ENCODE data around the gene TRPC6.

TRPC6 gene

DNA sequence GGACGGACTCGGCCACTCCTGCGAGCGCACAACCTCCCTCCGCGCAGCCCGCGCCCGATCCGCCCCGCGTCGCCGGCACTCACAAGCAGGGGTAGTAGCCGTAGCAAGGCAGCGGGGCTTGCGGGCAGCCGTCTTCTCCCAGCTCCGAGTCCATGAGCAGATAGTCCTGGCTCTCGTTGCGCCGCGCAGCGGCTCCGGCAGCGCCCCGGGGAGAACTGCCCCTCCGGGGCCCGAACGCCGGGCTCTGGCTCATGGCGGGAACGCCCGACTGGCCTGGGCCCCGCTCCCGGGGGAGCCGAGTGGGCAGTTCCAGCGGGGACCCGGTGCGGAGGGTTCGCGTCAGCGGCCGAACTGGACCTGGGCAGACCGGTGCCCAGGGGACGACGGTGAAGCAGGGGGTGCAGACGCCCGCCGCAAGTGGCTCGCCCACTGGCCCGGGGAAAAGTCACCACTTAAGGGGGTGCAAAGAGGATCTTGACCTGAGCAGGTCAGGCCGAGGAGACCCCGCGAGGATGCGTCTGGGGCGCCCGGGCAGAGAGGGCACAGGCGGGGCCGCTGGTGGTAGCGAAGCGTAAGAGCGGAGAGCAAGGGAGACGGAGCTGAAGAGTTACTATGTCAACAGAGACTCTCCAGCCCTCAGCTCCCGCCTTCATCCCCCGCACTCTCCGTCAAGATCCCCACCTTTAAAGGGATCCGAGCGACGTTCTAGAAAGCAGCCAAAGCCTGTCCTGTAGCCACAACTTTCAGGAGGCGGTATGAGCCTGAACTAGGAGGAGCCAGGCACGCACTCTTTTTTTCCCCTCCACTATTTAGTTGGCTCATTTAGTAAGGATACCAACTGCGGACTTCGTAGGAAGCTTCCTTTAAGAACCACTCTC lies at the start of gene TRPC6:
TRPC6 (minus strand) TSS at position 757 of the 878 bp plus-strand sequence; CDS start at position 253, 504 bp downstream.
- no peak for DNase-seq

GRCh38 chr11:101620026-101620425 lies 36.2 kb upstream of the TRPC6 start:
- no peak for DNase-seq

- DNase-seq = no peak
Observed at GRCh38 chr11:101618709-101619108, 34.9 kb upstream of the TRPC6 start.

DNA sequence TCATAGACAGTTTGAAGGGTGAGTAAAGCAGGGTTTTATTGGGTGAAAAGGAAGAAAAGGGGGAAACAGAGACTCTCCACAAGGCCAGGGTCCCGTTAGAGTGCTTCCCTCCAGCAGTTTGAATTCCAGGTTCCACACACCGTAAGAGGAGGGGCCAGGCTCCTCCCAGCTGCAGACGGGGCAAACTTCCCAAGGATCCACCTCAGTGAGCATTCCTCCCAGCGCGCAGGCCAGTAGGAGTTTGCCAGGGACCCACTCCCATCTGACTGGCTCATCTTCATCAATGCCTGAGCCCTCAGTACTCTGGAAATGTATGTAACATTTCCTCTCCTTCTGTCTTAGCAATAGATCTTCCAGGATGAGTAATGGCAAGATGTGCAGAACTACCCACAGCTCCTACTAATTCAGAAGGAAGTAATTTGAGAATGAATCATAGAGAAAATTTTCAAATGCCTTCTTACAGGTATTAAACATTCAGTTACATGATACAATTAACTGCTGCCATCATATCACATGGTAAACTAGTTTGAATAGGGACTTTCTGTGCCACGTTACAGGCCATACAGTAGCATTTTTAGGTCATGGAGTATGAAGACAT lies 34.0 kb upstream of the TRPC6 start:
- DNase-seq = no peak

DNA sequence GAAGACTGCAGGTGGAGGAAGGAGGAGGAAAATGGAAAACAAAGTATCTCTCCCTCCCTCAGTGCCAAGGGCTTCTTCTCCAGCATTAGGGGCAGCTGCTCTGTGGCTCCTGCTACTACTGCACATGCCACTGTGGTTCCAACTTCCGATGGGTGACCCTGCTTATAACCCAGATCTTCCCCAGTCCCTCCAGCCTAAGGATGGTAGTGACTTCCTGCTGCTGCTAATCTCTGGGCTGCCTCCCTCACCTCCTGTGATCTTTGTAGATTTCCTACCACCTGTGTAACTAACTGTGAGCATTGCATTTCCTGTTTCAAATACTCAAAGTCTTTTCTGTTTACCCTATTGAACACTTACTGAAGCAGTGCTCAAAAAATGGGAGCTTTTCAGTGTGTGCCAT lies 28.7 kb upstream of the TRPC6 start:
- no peak for DNase-seq

GRCh38 chr11:101600924-101601323 lies 17.1 kb upstream of the TRPC6 start:
- no peak for DNase-seq

GRCh38 chr11:101586965-101587364 lies 3.2 kb upstream of the TRPC6 start:
- no peak for DNase-seq

GRCh38 chr11:101584655-101585054 lies 848 bp upstream of the TRPC6 start:
- DNase-seq = no peak

GRCh38 chr11:101584129-101584515 lies 315 bp upstream of the TRPC6 start:
- DNase-seq = no peak

DNA sequence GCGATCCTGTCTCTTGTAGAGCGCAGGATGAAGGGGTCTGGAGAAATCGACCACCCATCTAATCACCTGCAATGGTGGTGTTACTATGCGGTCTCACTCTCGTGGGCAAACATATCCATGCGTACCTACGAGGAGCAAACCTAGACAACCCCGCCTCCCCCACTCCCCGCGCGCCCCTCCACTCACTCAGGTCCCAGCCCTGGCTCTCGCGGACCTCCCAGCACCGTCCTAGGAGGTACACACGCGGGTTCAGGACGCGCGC lies 887 bp downstream of the TRPC6 start:
- DNase-seq = no peak

DNA sequence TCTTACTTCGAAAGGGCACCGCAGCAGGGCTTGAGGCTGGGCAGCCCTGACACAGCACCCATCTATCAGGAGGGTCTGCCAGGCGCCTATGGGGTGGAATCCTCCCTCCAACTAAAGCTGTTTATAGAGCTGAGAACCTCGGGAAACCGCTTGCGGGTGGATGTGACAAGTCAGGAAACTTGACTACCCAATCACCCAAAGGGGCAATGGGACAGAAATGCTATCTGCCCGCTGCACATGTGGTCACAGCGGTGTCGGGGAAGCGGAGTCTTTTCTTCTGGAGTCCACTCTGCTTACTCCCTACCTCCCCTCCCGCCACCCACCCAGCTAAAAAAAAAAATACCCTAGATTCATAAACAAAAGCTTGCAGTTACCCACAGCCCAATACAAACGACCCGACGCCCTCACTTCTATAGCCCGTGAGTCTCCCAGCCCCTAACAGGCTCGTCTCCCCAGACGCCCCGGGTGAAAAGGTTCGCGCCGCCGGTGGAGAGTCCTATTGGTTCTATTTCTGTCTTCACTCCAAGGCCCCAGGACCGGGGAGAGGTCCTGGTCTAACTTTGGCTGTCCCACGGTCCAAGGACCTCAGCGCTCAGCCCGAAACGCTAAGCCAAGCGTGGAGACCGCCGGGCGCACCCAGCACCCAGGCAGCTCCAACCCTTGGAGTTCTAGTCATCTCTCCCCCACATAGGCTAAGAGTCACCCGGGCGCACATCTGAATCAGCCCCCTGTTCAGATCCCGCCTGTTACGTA lies 1.4 kb downstream of the TRPC6 start:
- DNase-seq = no peak

DNA sequence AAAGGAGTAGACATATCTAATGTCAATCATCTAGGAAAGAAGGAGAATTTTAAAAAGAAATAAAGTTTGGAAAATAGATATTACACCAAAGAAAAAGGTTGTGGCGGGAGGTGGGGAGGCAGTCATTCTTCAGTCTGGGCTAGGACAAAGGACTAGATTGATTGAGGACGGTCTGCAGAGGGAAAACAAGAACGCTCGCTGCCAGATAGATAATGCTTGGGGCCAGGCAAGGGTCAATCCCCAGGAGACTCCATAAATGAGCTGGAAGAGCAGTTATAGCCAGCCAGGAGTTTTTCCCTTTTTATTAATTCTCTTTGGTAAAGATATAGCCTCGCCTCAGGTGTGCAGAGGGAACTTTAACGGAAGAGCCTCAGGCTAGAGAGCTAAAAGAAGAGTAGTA lies 6.3 kb downstream of the TRPC6 start:
- DNase-seq = no peak

DNA sequence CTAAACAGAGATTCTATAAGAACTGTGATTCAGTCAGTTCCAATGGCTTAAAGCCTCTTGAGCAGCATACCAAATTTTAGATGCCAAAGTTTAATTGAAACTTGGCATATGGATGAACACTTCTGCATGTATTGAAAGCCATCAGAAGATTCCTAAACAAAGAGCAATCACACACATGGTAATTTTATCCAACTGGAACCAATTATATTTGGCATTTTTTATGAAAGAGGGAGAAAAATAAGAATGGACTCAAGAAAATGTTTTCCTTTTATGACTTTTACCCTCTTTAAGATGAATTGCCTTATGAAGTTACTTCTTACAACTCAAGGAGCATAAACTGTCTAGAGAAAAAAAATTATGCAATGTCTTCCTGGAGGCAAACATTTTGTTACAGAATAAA lies 7.4 kb downstream of the TRPC6 start:
- DNase-seq = no peak

- no peak for DNase-seq
Observed at GRCh38 chr11:101574886-101575285, 8.9 kb downstream of the TRPC6 start.

- DNase-seq = no peak
Observed at GRCh38 chr11:101567071-101567470, 16.7 kb downstream of the TRPC6 start.

DNA sequence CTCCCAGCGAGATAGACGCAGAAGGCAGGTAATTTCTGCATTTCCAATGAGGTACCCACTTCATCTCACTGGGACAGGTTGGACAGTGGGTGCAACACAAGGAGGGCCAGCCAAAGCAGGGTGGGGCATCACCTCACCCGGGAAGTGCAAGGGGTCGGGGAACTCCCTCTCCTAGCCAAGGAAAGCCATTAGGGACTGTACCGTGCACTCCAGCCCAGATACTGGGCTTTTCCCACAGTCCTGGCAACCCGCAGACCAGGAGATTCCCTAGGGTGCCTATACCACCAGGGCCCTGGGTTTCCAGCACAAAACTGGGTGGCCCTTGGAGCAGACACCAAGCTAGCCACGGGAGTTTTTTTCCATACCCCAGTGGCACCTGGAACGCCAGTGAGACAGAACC lies 17.2 kb downstream of the TRPC6 start:
- DNase-seq = no peak

DNA sequence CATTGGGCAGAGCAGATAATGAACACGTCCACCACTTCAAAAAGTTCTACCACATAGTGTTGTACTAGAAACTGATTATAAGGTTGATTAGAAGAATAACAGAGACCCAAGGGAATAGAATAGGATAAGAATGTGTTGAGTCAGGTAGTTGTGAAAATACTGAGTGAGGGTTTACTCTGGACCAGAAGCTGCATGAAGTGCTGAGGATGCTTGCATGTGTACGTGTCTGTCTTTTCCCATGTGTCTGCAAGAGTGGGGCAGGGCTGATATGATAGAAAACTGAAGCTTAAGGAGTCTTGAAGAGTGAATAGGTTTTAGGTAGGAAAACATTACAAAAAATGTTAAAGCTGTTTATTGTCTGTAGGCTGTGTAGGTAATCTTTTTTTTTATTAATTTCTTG lies 20.6 kb downstream of the TRPC6 start:
- no peak for DNase-seq

DNA sequence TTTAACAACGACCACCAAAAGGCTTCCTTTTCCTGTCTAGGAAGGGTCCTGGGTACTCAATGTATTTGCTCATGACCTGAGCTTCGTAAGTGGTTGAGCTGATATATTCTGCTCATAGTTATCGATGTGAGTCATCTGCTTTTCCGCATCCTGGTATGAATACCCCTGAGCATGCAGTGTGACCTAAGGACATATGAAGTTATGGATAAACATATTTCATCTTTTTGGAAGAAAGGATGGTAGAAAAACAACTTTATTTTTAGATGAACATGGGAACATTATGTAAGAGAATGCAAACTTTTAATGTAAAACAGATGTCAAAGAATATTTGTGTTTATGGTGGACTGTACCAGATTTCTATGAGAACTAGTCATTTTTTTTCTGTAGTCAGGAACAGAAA lies 28.4 kb downstream of the TRPC6 start:
- no peak for DNase-seq

DNA sequence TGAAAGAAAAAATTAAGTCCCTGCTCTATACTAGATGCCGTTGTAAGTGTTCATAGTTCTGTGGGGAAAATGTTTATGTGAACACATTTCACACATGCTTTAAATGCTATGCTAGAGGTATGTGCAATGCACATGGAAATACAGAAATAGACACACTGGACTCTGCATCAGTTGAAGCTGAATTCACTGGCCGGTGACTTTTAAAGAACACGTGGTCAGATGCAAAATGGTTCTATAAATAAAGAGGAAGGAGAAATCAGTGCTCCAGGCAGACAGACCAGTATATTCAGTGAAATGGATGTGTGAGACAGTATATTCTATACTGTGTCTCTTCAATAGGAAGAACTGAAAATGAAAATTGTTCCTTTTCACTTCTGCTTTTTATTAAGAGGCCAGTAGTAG lies 29.9 kb downstream of the TRPC6 start:
- no peak for DNase-seq

GRCh38 chr11:101552888-101553287 lies 30.9 kb downstream of the TRPC6 start:
- DNase-seq = no peak

- DNase-seq = no peak
Observed at GRCh38 chr11:101528541-101528940, 55.3 kb downstream of the TRPC6 start.

DNA sequence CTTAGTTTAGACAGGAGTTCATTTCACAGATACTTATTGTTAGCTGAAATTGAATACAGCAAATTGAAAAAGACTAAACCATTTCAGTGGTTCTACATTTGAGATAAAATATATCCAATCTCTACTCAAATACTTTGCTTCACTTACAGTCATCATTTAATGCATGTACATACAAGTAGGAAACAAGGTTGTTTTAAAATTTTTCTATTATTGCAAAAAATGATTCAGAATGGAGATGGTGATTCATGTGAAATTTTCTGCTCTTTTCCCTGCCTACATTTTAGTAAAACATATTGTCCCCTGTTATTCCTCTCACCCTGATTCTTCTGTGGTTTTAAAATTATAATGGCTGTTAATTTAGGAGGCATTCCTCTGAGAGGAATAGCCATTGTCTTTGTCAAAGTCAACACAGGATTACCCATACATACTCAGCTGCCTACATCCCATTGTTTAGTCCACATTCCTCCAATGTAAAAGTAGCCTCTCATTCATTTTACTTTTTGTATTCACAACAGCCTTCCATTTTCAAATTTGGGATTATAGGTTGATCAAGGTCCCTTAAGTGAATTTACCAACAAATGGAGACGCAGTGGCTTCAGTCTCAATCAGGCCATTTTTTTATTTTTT lies 60.1 kb downstream of the TRPC6 start:
- DNase-seq = no peak

DNA sequence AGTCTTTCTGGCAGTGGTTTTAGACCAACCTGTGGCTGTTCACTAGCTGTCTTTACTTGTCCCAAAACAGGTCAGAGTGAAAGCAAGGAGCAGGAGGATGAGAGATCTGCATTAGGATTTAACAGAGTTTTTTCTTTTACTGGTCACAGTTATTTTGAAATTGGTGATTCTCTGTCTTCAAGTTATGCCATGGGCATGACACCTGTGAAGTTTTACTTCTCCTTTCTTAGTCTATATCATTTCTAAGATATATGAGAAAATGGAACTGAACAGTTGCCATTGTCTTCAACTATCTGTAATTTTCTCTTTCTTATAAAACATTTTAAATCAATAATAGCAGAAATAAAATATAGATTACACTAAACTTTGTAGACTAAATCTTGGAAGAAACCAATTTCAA lies 60.6 kb downstream of the TRPC6 start:
- DNase-seq = no peak

- DNase-seq = no peak
Observed at GRCh38 chr11:101521821-101522220, 62.0 kb downstream of the TRPC6 start.
